Karpas-422 (cell line): Measurements from ENCODE around the gene KIAA1549. TPM values are rescaled to one million over a fixed set of nuclear protein-coding genes. Genes with fewer than 3 reads are reported as not detected.

ENCODE experiments used
- DNase-seq: peaks from one replicate; pipeline ENCODE4 v3.0.0-alpha.2; 2015
- H2AFZ ChIP-seq: fragments of 200-600 bp; sonication (generic); 2 replicates; pipeline ENCODE4 v1.6.1; 2014; ENCODE audit warnings: antibody characterized with exemption, low read length, mixed read lengths
- H3K27ac ChIP-seq: fragments of 200-600 bp; sonication (generic); 2 replicates; pipeline ENCODE4 v1.5.1; 2014; ENCODE audit warnings: mild to moderate bottlenecking, low read length, moderate library complexity
- H3K27me3 ChIP-seq: fragments of 200-600 bp; sonication (generic); 2 replicates; pipeline ENCODE4 v1.6.1; 2014; ENCODE audit warnings: low read length, mixed read lengths
- H3K36me3 ChIP-seq: fragments of 200-600 bp; sonication (generic); 2 replicates; pipeline ENCODE4 v1.6.1; 2014; ENCODE audit warnings: low read length, mixed read lengths; ENCODE audit not compliant: insufficient read depth
- H3K4me1 ChIP-seq: fragments of 200-600 bp; sonication (generic); 2 replicates; pipeline ENCODE4 v1.6.1; 2014; ENCODE audit warnings: mild to moderate bottlenecking, low read length, mixed read lengths
- H3K4me2 ChIP-seq: fragments of 200-600 bp; sonication (generic); 2 replicates; pipeline ENCODE4 v1.6.1; 2014; ENCODE audit warnings: low read length, low read depth, mild to moderate bottlenecking; ENCODE audit not compliant: poor library complexity, severe bottlenecking
- H3K4me3 ChIP-seq: fragments of 200-600 bp; sonication (generic); 2 replicates; pipeline ENCODE4 v1.5.1; 2014; ENCODE audit warnings: mild to moderate bottlenecking, antibody characterized with exemption, low read length, mixed read lengths
- H3K79me2 ChIP-seq: fragments of 200-600 bp; sonication (generic); 2 replicates; pipeline ENCODE4 v1.6.1; 2014; ENCODE audit warnings: mild to moderate bottlenecking, low read length, mixed read lengths
- H3K9ac ChIP-seq: fragments of 200-600 bp; sonication (generic); 2 replicates; pipeline ENCODE4 v1.6.0; 2014; ENCODE audit warnings: low read length
- H3K9me2 ChIP-seq: fragments of 200-600 bp; sonication (generic), shearing (Covaris generic); replicated peaks from 2 replicates; pipeline ENCODE4 v1.6.0; 2014; ENCODE audit warnings: mild to moderate bottlenecking, low read length, moderate library complexity; ENCODE audit not compliant: insufficient read depth
- H3K9me3 ChIP-seq: fragments of 300-700, 200-600 bp; sonication (generic); 2 replicates; pipeline ENCODE4 v1.6.1; 2014; ENCODE audit warnings: low read length, mixed read lengths
- H4K20me1 ChIP-seq: fragments of 200-600 bp; sonication (generic); 2 replicates; pipeline ENCODE4 v1.6.1; 2014; ENCODE audit warnings: mild to moderate bottlenecking, antibody characterized with exemption, low read length, low read depth; ENCODE audit not compliant: insufficient read depth
- total RNA-seq: library from RNA; depleted of rRNA; stranded (reverse); fragments of >200 nt; shearing (Covaris generic); gene quantifications from 2 replicates; pipeline ENCODE4 v1.2.3, GENCODE V29; 2014; ENCODE audit warnings: low replicate concordance

KIAA1549 gene
- total RNA-seq, 1 experiment from 2014 or later = not detected

DNA sequence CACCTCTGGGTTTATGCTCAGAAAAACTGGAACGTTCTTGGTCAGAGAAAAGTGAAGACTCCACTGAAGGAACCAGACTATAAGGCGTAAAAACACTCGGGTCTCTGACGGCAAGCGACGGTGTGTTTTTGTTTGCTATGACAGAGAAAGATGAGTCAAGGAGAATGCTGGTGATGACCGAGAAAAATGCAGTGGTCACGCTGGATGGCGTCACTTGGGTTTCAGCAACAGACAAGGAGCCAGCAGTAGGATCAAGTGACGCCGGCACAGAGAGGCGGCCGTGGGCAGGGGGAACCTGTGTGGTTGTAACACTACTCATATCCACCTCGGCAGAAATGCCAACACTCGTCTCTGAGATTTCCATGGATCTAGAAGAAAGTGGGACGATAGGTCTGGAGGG is 63.4 kb downstream of the KIAA1549 start:
- Histone ChIP-seq H4K20me1 (no peaks in the 10 kb centered on the region), H3K4me3 (no peak overlapping the region), H3K9me3 (no peaks in the 10 kb centered on the region), H3K36me3 (no peaks in the 10 kb centered on the region), H2AFZ (no peak overlapping the region), H3K9me2 (no peaks in the 10 kb centered on the region), H3K4me2 (no peak overlapping the region), H3K79me2 (no peaks in the 10 kb centered on the region), H3K4me1 (no peaks in the 10 kb centered on the region), H3K9ac (no peak overlapping the region), H3K27me3 (no peaks in the 10 kb centered on the region), H3K27ac (no peak overlapping the region)
- no peak for DNase-seq

DNA sequence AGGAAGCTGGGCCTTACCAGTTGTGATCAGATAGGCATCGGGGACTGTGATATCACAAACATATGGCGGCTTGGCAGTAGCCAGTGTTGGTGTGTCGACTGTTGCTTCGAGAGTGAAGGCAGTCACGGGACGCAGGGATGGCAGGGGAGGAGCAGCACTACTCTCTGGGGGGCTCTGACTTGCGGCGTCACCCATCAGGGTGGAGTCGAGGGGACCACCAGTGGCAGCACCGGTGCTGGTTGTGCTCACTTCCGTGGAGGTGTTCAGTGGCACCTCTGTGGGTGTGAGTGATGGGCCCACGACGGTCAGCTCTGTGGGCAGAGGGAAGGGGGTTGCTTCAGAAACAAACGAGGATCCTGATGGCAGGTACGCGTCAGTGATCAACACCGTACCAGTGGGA is 64.5 kb downstream of the KIAA1549 start:
- Histone ChIP-seq H3K4me3 (no peak overlapping the region), H3K4me2 (no peak overlapping the region), H3K9ac (no peak overlapping the region), H3K27ac (no peak overlapping the region), H3K4me1 (no peaks in the 10 kb centered on the region), H3K9me3 (no peaks in the 10 kb centered on the region), H2AFZ (no peak overlapping the region), H4K20me1 (no peaks in the 10 kb centered on the region), H3K36me3 (no peaks in the 10 kb centered on the region), H3K9me2 (no peaks in the 10 kb centered on the region), H3K79me2 (no peaks in the 10 kb centered on the region), H3K27me3 (no peaks in the 10 kb centered on the region)
- no peak for DNase-seq

DNA sequence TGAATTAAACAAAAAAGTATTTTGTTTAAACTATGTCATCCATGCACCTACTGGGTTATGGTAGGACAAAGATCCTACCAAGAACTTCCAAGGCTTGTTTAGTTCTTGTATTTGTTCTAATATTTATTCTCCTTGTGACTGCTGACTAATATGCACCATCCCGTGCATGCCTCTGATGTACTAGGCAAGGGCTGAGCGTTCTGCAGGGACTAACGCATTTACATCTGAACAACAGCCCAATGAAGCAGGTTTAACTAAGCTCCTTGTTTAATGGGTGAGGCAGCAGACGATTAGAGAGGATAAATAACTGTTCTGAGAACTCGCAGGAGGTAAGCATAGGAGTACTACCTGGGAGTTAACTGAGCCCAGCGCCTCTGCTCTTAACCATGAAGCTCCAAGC is 64.9 kb downstream of the KIAA1549 start:
- no peaks in the 10 kb centered on the region for H3K36me3 ChIP-seq
- no peaks in the 10 kb centered on the region for H3K9me2 ChIP-seq
- no peaks in the 10 kb centered on the region for H3K4me1 ChIP-seq
- DNase-seq = no peak
- H3K9me3 ChIP-seq = no peaks in the 10 kb centered on the region
- H3K9ac ChIP-seq = no peak overlapping the region
- no peaks in the 10 kb centered on the region for H3K27me3 ChIP-seq
- no peaks in the 10 kb centered on the region for H4K20me1 ChIP-seq
- H2AFZ ChIP-seq = no peak overlapping the region
- no peak overlapping the region for H3K4me2 ChIP-seq
- no peaks in the 10 kb centered on the region for H3K79me2 ChIP-seq
- H3K4me3 ChIP-seq = no peak overlapping the region
- no peak overlapping the region for H3K27ac ChIP-seq

DNA sequence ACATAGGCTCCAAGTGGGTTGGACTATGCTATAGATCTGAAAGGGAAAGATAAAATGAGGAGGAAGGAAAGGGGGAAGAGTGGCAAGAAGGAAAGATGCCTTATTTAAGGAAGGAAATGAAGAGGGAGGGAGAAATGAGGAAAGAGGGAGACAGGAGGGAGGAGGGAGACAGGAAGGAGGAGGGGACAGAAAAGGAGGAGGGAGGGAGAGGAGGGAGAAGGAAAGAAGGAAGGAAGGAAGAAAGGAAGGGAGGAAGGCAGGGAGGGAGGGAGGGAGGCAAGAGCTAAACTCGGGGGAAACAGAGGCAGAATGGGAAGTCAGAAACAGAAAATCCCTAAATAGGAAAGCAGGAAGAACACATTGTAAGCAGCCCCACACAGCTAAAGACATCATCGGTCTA is 67.4 kb downstream of the KIAA1549 start:
- Histone ChIP-seq H3K27me3 (no peaks in the 10 kb centered on the region), H3K36me3 (no peaks in the 10 kb centered on the region), H3K9me2 (no peaks in the 10 kb centered on the region), H3K27ac (no peak overlapping the region), H3K4me1 (no peaks in the 10 kb centered on the region), H3K79me2 (no peaks in the 10 kb centered on the region), H3K4me3 (no peak overlapping the region), H3K9ac (no peak overlapping the region), H3K4me2 (no peak overlapping the region), H3K9me3 (no peaks in the 10 kb centered on the region), H4K20me1 (no peaks in the 10 kb centered on the region), H2AFZ (no peak overlapping the region)
- no peak for DNase-seq

DNA sequence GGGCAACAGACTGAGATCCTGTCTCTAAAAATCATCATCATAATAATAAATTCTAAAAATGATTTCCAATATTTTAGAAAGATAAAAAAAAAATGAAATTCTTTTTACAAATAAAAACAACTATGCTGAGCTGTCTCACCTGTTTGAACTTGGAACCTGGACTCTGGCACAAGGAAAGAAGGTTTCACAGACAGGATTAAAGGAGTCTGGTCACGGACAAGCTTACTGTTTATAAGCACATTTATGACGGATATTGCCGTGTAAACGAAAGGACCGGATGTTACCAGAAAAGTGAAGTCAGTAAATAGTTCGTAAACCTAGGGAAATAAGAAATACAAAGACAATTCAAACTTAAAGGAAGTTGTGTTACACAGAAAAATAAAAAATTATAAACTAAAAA is 70.2 kb downstream of the KIAA1549 start:
- DNase-seq = no peak
- Histone ChIP-seq H3K9ac (no peak overlapping the region), H4K20me1 (no peaks in the 10 kb centered on the region), H2AFZ (no peak overlapping the region), H3K27ac (no peak overlapping the region), H3K9me3 (no peaks in the 10 kb centered on the region), H3K27me3 (no peaks in the 10 kb centered on the region), H3K4me2 (no peak overlapping the region), H3K4me3 (no peak overlapping the region), H3K79me2 (no peaks in the 10 kb centered on the region), H3K36me3 (no peaks in the 10 kb centered on the region), H3K9me2 (no peaks in the 10 kb centered on the region), H3K4me1 (no peaks in the 10 kb centered on the region)

DNA sequence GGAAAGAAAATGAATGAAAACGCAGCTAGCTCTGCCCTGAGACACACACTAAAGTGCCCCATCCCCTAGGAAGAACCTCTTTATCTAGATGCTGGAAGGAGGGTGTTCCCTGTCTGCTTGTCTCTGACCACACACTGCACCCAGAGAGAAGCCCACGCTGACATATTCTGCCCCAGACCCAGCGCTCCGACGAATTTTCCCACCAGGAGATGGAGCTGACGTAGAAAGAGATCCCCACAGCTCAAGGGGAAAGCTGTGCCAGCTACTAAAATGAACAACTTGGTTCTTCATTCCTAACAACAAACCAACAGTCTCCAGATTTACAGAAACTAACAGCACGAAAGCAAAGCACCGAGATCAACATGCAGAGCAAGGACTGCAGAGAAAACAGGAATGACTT is 73.3 kb downstream of the KIAA1549 start:
- no peak overlapping the region for H2AFZ ChIP-seq
- H3K4me3 ChIP-seq = no peak overlapping the region
- H3K9me3 ChIP-seq = no peaks in the 10 kb centered on the region
- DNase-seq = no peak
- H3K4me1 ChIP-seq = no peaks in the 10 kb centered on the region
- no peak overlapping the region for H3K9ac ChIP-seq
- H3K9me2 ChIP-seq = no peaks in the 10 kb centered on the region
- H3K27me3 ChIP-seq = no peaks in the 10 kb centered on the region
- H4K20me1 ChIP-seq = no peaks in the 10 kb centered on the region
- no peaks in the 10 kb centered on the region for H3K79me2 ChIP-seq
- no peak overlapping the region for H3K4me2 ChIP-seq
- no peaks in the 10 kb centered on the region for H3K36me3 ChIP-seq
- H3K27ac ChIP-seq = no peak overlapping the region

DNA sequence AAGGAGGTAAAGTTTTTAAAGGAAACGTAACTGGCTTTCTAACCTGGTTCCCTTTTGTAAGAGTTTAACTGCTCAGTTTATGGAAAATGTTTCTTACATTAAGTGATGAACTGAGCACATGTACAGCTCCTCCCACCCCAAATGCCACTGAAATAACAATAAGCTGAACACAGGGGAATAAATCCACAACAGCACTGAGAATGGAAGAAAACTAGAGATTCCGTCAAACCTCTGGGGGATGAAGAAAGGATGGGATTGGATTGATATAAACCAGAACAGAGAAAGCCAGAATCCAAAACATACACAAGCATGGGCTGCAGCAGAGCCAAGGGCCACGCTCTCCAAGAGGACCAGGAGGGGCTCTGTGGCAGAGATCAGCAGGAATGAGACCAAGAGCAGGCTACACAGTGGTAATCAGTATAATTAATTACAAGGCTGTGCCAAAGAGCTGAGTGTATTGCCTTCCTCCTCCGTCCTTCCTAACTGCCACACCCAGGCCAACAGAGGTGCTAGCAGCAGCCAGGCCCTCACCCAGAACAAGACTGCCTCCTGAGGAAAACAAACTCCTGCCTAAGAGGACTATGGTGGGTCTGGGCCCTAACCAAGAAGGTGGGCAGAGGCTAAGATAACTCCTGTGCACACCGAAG is 73.9 kb downstream of the KIAA1549 start:
- Histone ChIP-seq H3K4me1 (no peaks in the 10 kb centered on the region), H3K9ac (no peak overlapping the region), H3K36me3 (no peaks in the 10 kb centered on the region), H3K4me2 (no peak overlapping the region), H3K27me3 (no peaks in the 10 kb centered on the region), H2AFZ (no peak overlapping the region), H4K20me1 (no peaks in the 10 kb centered on the region), H3K4me3 (no peak overlapping the region), H3K9me2 (no peaks in the 10 kb centered on the region), H3K27ac (no peak overlapping the region), H3K79me2 (no peaks in the 10 kb centered on the region), H3K9me3 (no peaks in the 10 kb centered on the region)
- no peak for DNase-seq

DNA sequence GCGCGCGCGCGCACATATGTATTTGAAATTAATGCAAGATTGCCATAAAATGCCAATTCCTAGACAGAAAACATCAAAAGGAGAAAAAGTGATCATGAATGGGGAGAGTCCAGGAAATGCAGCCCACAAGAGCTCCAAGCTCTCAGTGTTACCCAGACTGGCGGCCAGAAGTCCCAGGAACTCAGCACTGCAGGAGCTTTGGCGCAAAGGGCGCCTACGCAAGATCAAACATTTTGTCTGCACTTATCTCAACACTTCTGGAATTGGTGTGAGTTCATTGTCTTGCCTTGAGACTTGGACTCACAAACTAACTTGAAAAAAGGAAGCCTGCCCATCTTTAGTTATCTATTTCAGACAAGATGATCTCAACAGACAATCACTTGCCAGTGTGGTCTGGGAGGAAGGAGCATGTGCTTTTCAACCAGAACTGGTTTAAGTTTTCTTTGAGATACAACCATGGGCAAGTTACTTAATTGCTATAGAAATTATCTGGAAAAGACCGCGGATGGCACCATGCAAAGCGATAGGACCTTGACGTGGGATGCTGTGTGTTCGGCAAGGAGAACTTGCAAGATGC is 77.2 kb downstream of the KIAA1549 start:
- H3K9me3 ChIP-seq = no peaks in the 10 kb centered on the region
- no peak overlapping the region for H3K9ac ChIP-seq
- H3K27ac ChIP-seq = no peak overlapping the region
- H2AFZ ChIP-seq = no peak overlapping the region
- H4K20me1 ChIP-seq = no peaks in the 10 kb centered on the region
- H3K27me3 ChIP-seq = no peaks in the 10 kb centered on the region
- no peaks in the 10 kb centered on the region for H3K9me2 ChIP-seq
- no peak overlapping the region for H3K4me2 ChIP-seq
- H3K36me3 ChIP-seq = no peaks in the 10 kb centered on the region
- no peaks in the 10 kb centered on the region for H3K4me1 ChIP-seq
- DNase-seq = no peak
- no peaks in the 10 kb centered on the region for H3K79me2 ChIP-seq
- H3K4me3 ChIP-seq = no peak overlapping the region
